ENCODE data around the gene ZNF622.

ZNF622 gene

GRCh38 chr5:16489322-16489791, 23.8 kb upstream of the ZNF622 start:
- no peak overlapping the region for H3K4me3 ChIP-seq (ENCODE audit: low read depth, low read length)
- TF ChIP-seq CTCF (IDR thresholded peaks at IDR 0.05; ENCODE audit: low read depth, low read length): peak; percentile 47; the same call in 1 of the 2 replicates

- TF ChIP-seq CTCF (IDR thresholded peaks at IDR 0.05; ENCODE audit: low read depth, low read length): no peak
- H3K4me3 ChIP-seq (ENCODE audit: low read depth, low read length): no peak overlapping the region
These were observed 21.9 kb upstream of the ZNF622 start for GRCh38 chr5:16487456-16487855.

GRCh38 chr5:16486711-16487111, 21.1 kb upstream of the ZNF622 start:
- no peak for TF ChIP-seq CTCF (IDR thresholded peaks at IDR 0.05; ENCODE audit: low read depth, low read length)
- no peak overlapping the region for H3K4me3 ChIP-seq (ENCODE audit: low read depth, low read length)

- H3K4me3 ChIP-seq (ENCODE audit: low read depth, low read length): no peak overlapping the region
- TF ChIP-seq CTCF (IDR thresholded peaks at IDR 0.05; ENCODE audit: low read depth, low read length): no peak
These were observed 20.1 kb upstream of the ZNF622 start for GRCh38 chr5:16485656-16486055.

- TF ChIP-seq CTCF (IDR thresholded peaks at IDR 0.05; ENCODE audit: low read depth, low read length): no peak
- H3K4me3 ChIP-seq (ENCODE audit: low read depth, low read length): no peak overlapping the region
These were observed 18.5 kb upstream of the ZNF622 start for GRCh38 chr5:16484081-16484480.

- no peak overlapping the region for H3K4me3 ChIP-seq (ENCODE audit: low read depth, low read length)
- no peak for TF ChIP-seq CTCF (IDR thresholded peaks at IDR 0.05; ENCODE audit: low read depth, low read length)
These were observed 17.8 kb upstream of the ZNF622 start for GRCh38 chr5:16483361-16483760.

- TF ChIP-seq CTCF (IDR thresholded peaks at IDR 0.05; ENCODE audit: low read depth, low read length): no peak
These were observed 17.3 kb upstream of the ZNF622 start for GRCh38 chr5:16482891-16483290.

More at GRCh38 chr5:16482891-16483290, 17.3 kb upstream of the ZNF622 start:
- H3K4me3 ChIP-seq (ENCODE audit: low read depth, low read length): no peak overlapping the region

Measured in WI38 (cell line).